Retina (tissue), 1 donor: ENCODE data around the gene NR2C1.
"Not testable (repeated sequence)": the region's sequence is repeated elsewhere in the genome, so short reads cannot be mapped to it uniquely, and the experiment has no call there.

Experiments
- DNase-seq: peaks from one replicate; pipeline ENCODE4 v3.0.0-alpha.2; 2016

NR2C1 gene

DNA sequence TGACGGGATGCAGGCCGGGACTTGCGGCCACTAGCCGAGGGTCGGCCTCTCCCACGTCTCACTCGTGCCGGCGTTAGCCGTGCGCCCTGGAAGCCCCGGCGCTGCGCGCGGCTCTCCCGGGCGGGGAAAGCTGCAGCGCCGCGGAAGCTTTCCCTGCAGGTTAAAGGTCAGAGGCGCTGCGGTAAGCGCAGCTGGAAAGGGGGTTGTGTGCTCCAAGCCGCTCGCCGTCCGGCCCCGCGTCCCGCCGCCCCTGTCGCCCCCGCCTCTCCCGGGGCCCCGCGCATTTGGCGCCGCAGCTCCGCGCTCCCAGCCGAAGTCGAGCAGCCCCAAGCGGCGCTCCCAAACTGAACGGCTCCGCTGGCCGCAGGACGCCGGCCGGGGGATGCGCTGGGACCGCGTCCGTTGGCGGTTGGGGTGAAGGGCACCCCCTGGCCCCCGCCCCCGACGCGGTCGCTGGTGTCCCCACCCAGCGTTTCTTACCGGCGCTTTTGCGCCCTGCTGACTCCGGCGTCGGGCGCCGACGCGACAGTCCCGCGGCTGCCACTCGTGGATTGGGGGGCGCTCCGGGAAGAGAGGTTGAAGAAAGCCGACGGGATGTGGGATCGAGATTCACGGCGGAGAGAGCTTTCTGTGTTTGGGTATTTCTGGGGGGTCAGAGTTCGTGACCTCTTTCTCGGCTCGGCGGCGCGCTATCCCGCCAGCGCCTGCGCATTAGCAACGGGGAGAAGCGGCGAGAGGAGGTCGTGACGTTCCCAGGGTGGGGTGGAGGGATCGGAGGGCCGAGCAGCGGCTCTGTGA, at the start of gene NR2C1:
TSS of gene NR2C1 (minus strand) at position 719 of the 798 bp plus-strand sequence. CDS start 6,234 bp downstream, outside the sequence.
- DNase-seq, result peak; percentile 95

- DNase-seq, result no peak
These were observed 45.4 kb upstream of the NR2C1 start for GRCh38 chr12:95118788-95119179.

- DNase-seq, result no peak
These were observed 44.8 kb upstream of the NR2C1 start for GRCh38 chr12:95118138-95118787.

GRCh38 chr12:95117178-95117599, 43.8 kb upstream of the NR2C1 start:
- DNase-seq, result peak; percentile 65

- DNase-seq, result peak; percentile 10
These were observed 43.4 kb upstream of the NR2C1 start for GRCh38 chr12:95116773-95117172.

DNA sequence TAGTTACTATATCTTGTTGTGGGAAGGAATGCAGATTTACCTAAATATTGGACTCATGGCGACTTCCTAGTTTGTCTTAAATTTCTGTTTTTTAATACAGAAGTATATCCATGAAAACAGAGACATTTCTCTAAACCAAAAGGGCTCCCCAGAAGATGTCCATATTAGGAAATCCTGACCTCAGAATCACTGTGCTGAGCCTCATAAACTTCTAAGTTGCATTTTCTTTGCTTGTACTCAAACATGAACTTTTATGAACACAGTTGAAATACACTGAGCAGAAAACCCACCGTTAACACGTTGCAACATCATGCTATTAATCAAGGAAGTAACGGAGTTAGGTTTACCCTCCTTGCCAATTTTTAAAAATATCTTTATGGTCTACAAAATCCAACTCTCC, 42.9 kb upstream of the NR2C1 start:
- no peak for DNase-seq

DNA sequence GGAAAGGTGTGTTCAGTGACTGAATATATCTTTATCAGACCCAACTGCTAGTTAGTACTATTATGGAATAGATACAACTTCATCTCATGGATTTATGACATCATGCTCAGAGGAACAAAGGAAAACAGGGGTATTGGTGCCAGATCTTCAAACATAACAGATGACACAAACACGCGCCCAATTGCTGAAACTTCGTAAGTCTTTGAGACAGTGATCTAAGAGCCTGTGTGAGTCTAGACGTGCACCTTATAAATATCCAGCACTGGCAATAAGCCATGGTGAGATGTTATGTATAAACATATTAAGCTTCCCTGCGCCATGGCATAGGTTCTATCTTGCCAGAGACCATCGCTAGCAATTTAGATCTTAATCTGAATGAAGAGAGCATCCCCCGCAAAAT, 42.2 kb upstream of the NR2C1 start:
- DNase-seq, result no peak

DNA sequence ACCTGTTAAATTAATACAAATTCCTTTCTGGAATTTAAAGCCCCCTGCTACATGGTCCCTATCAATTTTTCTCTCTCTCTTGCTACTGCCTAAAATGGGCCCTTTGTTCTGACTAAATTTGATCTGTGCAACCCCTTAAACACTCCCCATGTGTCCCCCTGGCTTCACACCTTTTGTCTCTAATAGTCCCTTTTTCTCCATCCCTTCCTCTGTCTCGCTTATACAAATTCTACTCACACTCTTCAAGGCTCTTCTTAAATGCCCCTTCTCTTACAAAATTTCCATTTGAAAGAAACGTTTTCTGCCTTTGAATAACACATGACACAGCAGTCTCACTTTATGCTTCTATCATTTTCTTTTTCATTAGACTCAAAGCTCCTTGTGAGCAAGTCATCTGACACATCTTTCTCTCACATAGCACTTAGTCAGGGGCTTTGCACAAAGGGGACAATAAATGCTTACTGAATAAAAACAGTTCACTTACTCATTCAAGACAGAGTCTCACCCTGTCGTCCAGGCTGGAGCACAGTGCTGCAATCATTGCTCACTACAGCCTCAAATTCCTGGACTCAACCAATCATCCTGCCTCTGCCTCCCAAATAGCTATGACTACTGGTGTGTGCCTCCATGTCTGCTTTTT, 41.5 kb upstream of the NR2C1 start:
- no peak for DNase-seq

- no peak for DNase-seq
These were observed 33.9 kb upstream of the NR2C1 start for GRCh38 chr12:95107362-95107761.

GRCh38 chr12:95105540-95105939, 32.1 kb upstream of the NR2C1 start:
- no peak for DNase-seq

GRCh38 chr12:95104919-95105452, 31.6 kb upstream of the NR2C1 start:
- DNase-seq, result no peak

DNA sequence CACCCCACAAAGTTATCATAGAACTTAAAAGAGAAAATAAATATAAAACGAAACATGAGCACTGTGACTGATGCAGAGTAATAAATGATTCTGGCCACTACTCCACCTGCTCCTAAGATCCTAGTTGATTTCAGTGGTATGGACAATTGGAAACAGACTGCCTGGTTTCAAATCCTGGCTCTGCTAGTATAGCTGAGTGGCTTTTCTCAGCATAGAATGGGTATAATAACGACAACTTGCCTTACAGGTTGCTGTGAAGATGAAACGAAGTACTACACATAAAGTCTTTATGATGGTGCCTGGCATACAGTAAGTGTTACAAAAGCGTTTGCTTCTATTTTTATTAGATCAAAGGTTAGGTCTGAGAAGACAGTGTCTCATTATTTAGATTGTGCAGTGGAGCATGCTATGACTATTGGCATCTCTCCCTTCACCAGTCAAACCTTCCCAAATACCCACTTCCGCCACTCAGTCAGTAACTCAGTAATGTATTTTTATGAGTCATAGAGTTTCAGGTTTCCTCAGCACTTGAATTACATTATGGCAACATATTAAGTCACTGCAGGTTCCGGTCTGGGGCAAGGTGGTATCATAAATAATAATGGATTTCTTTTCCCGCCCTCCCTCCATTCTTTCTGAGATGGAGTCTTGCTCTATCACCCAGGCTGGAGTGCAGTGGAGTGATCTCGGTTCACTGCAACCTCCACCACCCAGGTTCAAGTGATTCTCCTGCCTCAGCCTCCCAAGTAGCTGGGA, 29.7 kb upstream of the NR2C1 start:
- DNase-seq, result no peak

GRCh38 chr12:95101957-95102356, 28.5 kb upstream of the NR2C1 start:
- not testable (repeated sequence) for DNase-seq

GRCh38 chr12:95100264-95101190, 27.1 kb upstream of the NR2C1 start:
- DNase-seq, result no peak

GRCh38 chr12:95099270-95099790, 25.9 kb upstream of the NR2C1 start:
- no peak for DNase-seq

DNA sequence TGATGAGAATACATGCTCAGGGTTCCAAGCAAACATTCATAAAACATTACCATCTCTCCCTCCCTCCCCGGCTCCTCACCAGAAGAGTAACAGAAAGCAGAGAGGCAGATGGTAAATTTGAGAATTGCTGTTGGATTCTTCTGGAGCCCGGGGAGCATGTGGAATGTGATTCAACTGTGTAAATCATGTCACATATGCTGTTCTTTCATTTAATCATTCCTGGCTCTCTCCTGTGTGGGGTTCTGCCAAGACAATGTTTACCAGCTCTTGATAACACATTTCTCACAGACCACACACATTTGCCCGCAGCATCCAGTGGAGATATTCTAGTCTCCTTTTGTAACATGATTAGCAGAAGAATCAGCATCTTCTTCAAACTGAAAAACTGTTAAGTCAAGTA, 23.4 kb upstream of the NR2C1 start:
- no peak for DNase-seq

GRCh38 chr12:95096378-95096777, 23.0 kb upstream of the NR2C1 start:
- DNase-seq, result no peak

DNA sequence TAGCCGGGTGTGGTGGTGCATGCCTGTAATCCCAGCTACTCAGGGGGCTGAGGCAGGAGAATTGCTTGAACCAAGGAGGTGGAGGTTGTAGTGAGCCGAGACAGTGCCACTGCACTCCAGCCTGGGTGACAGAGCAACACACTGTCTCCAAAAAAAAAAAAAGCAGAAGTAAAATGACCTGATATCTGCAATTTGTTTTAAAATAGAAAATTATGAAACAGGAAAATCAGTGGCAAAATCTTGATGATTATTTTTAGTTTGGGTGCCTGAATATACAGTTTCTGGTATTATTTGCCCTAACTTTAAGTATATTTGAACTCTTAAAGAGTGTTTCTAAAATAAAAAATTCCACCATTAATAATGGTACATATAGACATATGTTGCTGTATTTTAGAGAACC, 22.4 kb upstream of the NR2C1 start:
- DNase-seq, result not testable (repeated sequence)

GRCh38 chr12:95089462-95089861, 16.0 kb upstream of the NR2C1 start:
- no peak for DNase-seq

- DNase-seq, result no peak
These were observed 15.0 kb upstream of the NR2C1 start for GRCh38 chr12:95088379-95088778.

- DNase-seq, result no peak
These were observed 12.2 kb upstream of the NR2C1 start for GRCh38 chr12:95085612-95086011.
